B cell (primary cell): ENCODE measurements around the gene SUMO3. TPM values are rescaled to one million over a fixed set of nuclear protein-coding genes. Genes with fewer than 3 reads are reported as not detected.
"Not testable (repeated sequence)": the region's sequence is repeated elsewhere in the genome, so short reads cannot be mapped to it uniquely, and the experiment has no call there.

ENCODE experiments used
- ATAC-seq: fragments of 200-7000 bp; cut with Tn5 transposase; one replicate; pipeline ENCODE4 v1.10.0; 2021; ENCODE audit warnings: low read depth, mild to moderate bottlenecking, moderate number of reproducible peaks, moderate library complexity
- CTCF ChIA-PET: fragments of 350-600 bp; sonication (Branson Sonifier 250); formaldehyde crosslinking; loops from one replicate; lab custom pipeline; 2021; ENCODE audit warnings: antibody characterized with exemption, inconsistent platforms; lab: Charles Lee
- POLR2A ChIA-PET: fragments of 350-600 bp; sonication (Branson Sonifier 250); formaldehyde crosslinking; loops from one replicate; lab custom pipeline; 2021; ENCODE audit warnings: antibody characterized with exemption; lab: Charles Lee
- DNase-seq: peaks from one replicate; pipeline ENCODE4 v3.0.0; 2013
- H2AFZ ChIP-seq: 2 replicates; pipeline ENCODE4 v1.6.1; 2012; ENCODE audit warnings: mild to moderate bottlenecking, low read depth, low read length; ENCODE audit not compliant: insufficient read depth, poor library complexity, severe bottlenecking
- H3K27ac ChIP-seq, 2 donors: 1 replicate in 1 of 2; 2 replicates in 1 of 2; pipeline ENCODE4 v1.5.1; 2012 to 2013; ENCODE audit warnings: low read length in 2 of 2, mild to moderate bottlenecking in 2 of 2, moderate library complexity in 1 of 2
- H3K27me3 ChIP-seq, 4 experiments: fragments of 200-600 bp in 1 of 4; sonication (generic) in 1 of 4; replicated peaks in 1 of 4; 1 replicate in 2 of 4; 2 replicates in 2 of 4; pipeline versions ENCODE4 v1.6.1 to v1.7.0; 2013 to 2016; ENCODE audit warnings: low read length in 3 of 4, mild to moderate bottlenecking in 2 of 4, mixed read lengths in 1 of 4, moderate library complexity in 1 of 4; ENCODE audit not compliant: insufficient read depth in 4 of 4, control insufficient read depth in 3 of 4; ENCODE audit errors: control extremely low read depth in 1 of 4
- H3K36me3 ChIP-seq, 2 experiments: replicated peaks in 1 of 2; 1 replicate in 1 of 2; 2 replicates in 1 of 2; pipeline versions ENCODE4 v1.6.1 to v1.7.1; 2013; ENCODE audit warnings: low read length in 1 of 2; ENCODE audit not compliant: insufficient read depth in 2 of 2, control insufficient read depth in 1 of 2; ENCODE audit errors: control extremely low read depth in 1 of 2, extremely low read depth in 1 of 2
- H3K4me1 ChIP-seq, 2 donors: fragments of 200-600 bp in 1 of 2; sonication (generic) in 1 of 2; 1 replicate in 1 of 2; 2 replicates in 1 of 2; pipeline versions ENCODE4 v1.5.1 to v1.6.1; 2013 to 2017; ENCODE audit warnings: low read length in 2 of 2; ENCODE audit not compliant: control insufficient read depth in 2 of 2, insufficient read depth in 2 of 2
- H3K4me2 ChIP-seq: replicated peaks from 2 replicates; pipeline ENCODE3; 2012; ENCODE audit warnings: mild to moderate bottlenecking, low read depth, low read length; ENCODE audit not compliant: poor library complexity, severe bottlenecking
- H3K4me3 ChIP-seq, 5 experiments: fragments of 200-600 bp in 1 of 5; sonication (generic) in 1 of 5; 1 replicate in 3 of 5; 2 replicates in 2 of 5; pipeline versions ENCODE4 v1.5.1 to v1.7.0; 2011 to 2016; ENCODE audit warnings: low read length in 4 of 5, mild to moderate bottlenecking in 4 of 5, low read depth in 2 of 5, control low read depth in 1 of 5, moderate library complexity in 1 of 5; ENCODE audit not compliant: insufficient read depth in 1 of 5; ENCODE audit errors: control extremely low read depth in 1 of 5, extremely low read depth in 1 of 5
- H3K79me2 ChIP-seq: fragments of 200-600 bp; sonication (generic); one replicate; pipeline ENCODE4 v1.6.0; 2016; ENCODE audit warnings: low read length; ENCODE audit not compliant: control insufficient read depth, insufficient read depth
- H3K9ac ChIP-seq: fragments of 200-600 bp; sonication (generic); 2 replicates; pipeline ENCODE4 v1.6.1; 2017; ENCODE audit warnings: mild to moderate bottlenecking, low read length, moderate library complexity
- H3K9me3 ChIP-seq, 3 donors: one replicate each; pipeline versions ENCODE4 v1.6.1 to v1.7.1; 2013; ENCODE audit warnings: low read length in 2 of 3; ENCODE audit not compliant: control insufficient read depth in 2 of 3, insufficient read depth in 1 of 3; ENCODE audit errors: control extremely low read depth in 1 of 3
- H4K20me1 ChIP-seq: 2 replicates; pipeline ENCODE4 v1.6.0; 2012; ENCODE audit warnings: mild to moderate bottlenecking, low read length; ENCODE audit not compliant: insufficient read depth, control insufficient read depth, poor library complexity, severe bottlenecking
- H3K27ac Mint-ChIP-seq: one replicate; pipeline ENCODE4 v1.8.0; 2021; ENCODE audit warnings: mixed read lengths
- H3K27me3 Mint-ChIP-seq: one replicate; pipeline ENCODE4 v1.8.0; 2021; ENCODE audit warnings: mixed read lengths
- H3K4me1 Mint-ChIP-seq: one replicate; pipeline ENCODE4 v1.8.0; 2021; ENCODE audit warnings: mixed read lengths
- H3K4me3 Mint-ChIP-seq: one replicate; pipeline ENCODE4 v1.8.0; 2021; ENCODE audit warnings: mixed read lengths
- H3K9me3 Mint-ChIP-seq: one replicate; pipeline ENCODE4 v1.8.0; 2022; ENCODE audit warnings: mixed read lengths; ENCODE audit not compliant: insufficient read depth
- EZH2 ChIP-seq: IDR thresholded peaks from 2 replicates; pipeline ENCODE4 v1.6.1; 2012; ENCODE audit warnings: borderline replicate concordance, low read depth, mild to moderate bottlenecking, moderate library complexity, low read length; ENCODE audit not compliant: insufficient read depth, poor library complexity, severe bottlenecking
- WGBS: methylation state at CpG from one replicate; pipeline ENCODE4 v1.1.5; 2013; ENCODE audit warnings: missing lambda C conversion rate; ENCODE audit not compliant: insufficient coverage; 5-methylcytosine and 5-hydroxymethylcytosine counted together
- intact Hi-C: fragments of 100-400 bp; cut with micrococcal nuclease; formaldehyde crosslinking; loops from one replicate; pipeline ENCODE4 v1.10.0; 2022
- polyA plus RNA-seq: library from polyadenylated mRNA; depleted of rRNA; stranded (reverse); fragments of >200 nt; gene quantifications from 2 replicates; pipeline ENCODE4 v1.2.3, GENCODE V29; 2012
- total RNA-seq, 2 donors: library from RNA; stranded (reverse); fragments of 120-200 nt in 1 of 2; gene quantifications; 1 replicate in 1 of 2; 2 replicates in 1 of 2; pipeline versions ENCODE4 v1.2.3 to v1.2.4, GENCODE V29; 2013 to 2022
- TF ChIP-seq, protein P1 (sequence below): fragments of 200-600 bp; IDR thresholded peaks from one replicate; pipeline ENCODE4 v1.8.0; 2022; ENCODE audit warnings: antibody characterized with exemption, mild to moderate bottlenecking

SUMO3 gene
- total and polyA plus RNA-seq, 2 donors (not counting 1 experiment from before 2014, with no cell fraction given), result 37.6 to 44.8 TPM

GRCh38 chr21:44832516-44833255 lies 14.8 kb upstream of the SUMO3 start:
- H3K4me1 Mint-ChIP-seq, result peaks cover 20% of the 10 kb centered on the region
- H3K4me2 ChIP-seq, H2AFZ ChIP-seq, H4K20me1 ChIP-seq, intact Hi-C loops, H3K4me3 ChIP-seq, H3K27ac ChIP-seq, ATAC-seq, H3K9me3 Mint-ChIP-seq, DNase-seq, H3K79me2 ChIP-seq, H3K4me3 Mint-ChIP-seq, CTCF ChIA-PET, POLR2A ChIA-PET, H3K27me3 ChIP-seq, H3K36me3 ChIP-seq, H3K9ac ChIP-seq, H3K27me3 Mint-ChIP-seq, H3K27ac Mint-ChIP-seq: not testable (repeated sequence)
- 98% methylated on average over 13 of the region's 23 CpGs for WGBS
- Histone ChIP-seq H3K4me1 (peaks cover 6 to 14% of the 10 kb centered on the region in 2 donors), H3K9me3 (peaks cover under 1 to 16% (median 8%) of the 10 kb centered on the region in 3 donors)

DNA sequence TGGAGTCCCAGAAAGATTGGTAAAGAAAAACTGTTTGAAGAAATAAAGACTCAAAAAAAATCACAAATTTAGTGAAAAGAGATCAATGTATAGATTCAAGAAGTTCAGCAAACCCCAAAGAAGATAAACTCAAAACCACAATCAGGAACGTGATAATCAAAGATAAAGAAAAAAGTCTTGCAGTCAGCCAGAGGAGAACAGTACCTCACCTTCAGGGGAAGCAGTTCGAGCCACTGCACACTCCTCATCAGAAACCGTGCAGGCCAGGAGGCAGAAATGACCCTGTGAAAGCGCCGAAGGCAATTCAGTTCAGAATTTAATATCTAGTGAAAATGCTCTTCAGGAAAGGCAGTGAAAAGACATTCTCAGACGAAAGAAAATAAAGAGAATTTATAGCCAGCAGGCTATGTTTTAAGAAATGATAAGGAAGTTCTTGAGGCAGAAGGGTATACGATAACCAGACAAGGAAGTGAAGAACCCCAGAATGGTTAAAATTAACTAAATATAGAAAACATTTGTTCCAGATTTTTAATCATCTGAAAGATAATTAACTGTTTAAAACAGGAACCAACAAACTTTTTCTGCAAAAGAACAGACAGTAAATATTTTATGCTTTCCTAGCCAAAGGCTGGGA lies 13.5 kb upstream of the SUMO3 start:
- Histone ChIP-seq H3K4me1 (peaks cover 6 to 14% of the 10 kb centered on the region in 2 donors), H3K27me3 (peaks cover 0 to 5% (median 1%) of the 10 kb centered on the region in 4 experiments), H3K9me3 (peaks cover 3 to 19% (median 13%) of the 10 kb centered on the region in 3 donors), H3K79me2 (no peaks in the 10 kb centered on the region), H3K4me3 (no peak overlapping the region), H3K27ac (no peak overlapping the region), H2AFZ (peak overlapping the region; percentile 54), H3K4me2 (peak overlapping the region; percentile 49), H3K9ac (no peak overlapping the region), H4K20me1 (no peaks in the 10 kb centered on the region), H3K36me3 (no peaks in the 10 kb centered on the region)
- H3K27me3 Mint-ChIP-seq, result no peaks in the 10 kb centered on the region
- intact Hi-C loops, result no loop called here
- peaks cover 10% of the 10 kb centered on the region for H3K9me3 Mint-ChIP-seq
- H3K4me3 Mint-ChIP-seq, result peak overlapping the region; percentile 45
- peaks cover 20% of the 10 kb centered on the region for H3K4me1 Mint-ChIP-seq
- peak overlapping the region; percentile 74 for H3K27ac Mint-ChIP-seq
- ChIA-PET POLR2A (no interaction called here), CTCF (no interaction called here)
- 12% methylated on average over 4 of the region's 7 CpGs for WGBS
- DNase-seq (no peak), ATAC-seq (no peak)
- TF ChIP-seq EZH2, result no peak
- TF ChIP-seq, protein P1, sequence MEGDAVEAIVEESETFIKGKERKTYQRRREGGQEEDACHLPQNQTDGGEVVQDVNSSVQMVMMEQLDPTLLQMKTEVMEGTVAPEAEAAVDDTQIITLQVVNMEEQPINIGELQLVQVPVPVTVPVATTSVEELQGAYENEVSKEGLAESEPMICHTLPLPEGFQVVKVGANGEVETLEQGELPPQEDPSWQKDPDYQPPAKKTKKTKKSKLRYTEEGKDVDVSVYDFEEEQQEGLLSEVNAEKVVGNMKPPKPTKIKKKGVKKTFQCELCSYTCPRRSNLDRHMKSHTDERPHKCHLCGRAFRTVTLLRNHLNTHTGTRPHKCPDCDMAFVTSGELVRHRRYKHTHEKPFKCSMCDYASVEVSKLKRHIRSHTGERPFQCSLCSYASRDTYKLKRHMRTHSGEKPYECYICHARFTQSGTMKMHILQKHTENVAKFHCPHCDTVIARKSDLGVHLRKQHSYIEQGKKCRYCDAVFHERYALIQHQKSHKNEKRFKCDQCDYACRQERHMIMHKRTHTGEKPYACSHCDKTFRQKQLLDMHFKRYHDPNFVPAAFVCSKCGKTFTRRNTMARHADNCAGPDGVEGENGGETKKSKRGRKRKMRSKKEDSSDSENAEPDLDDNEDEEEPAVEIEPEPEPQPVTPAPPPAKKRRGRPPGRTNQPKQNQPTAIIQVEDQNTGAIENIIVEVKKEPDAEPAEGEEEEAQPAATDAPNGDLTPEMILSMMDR, result no peak
